Right renal cortex interstitium (tissue), 3 donors: ENCODE data around the gene RGR. TPM values are rescaled to one million over a fixed set of nuclear protein-coding genes. Genes with fewer than 3 reads are reported as not detected.

Experiments
- DNase-seq, 3 donors: peaks; one replicate each; pipeline ENCODE4 v3.0.0-alpha.2; 2013; ENCODE audit warnings: low read depth in 3 of 3, low spot score in 2 of 3
- polyA plus RNA-seq, 3 donors: library from polyadenylated mRNA; unstranded; fragments of 120-200 nt; gene quantifications; one replicate each; pipeline ENCODE4 v1.2.1, GENCODE V29; 2013; ENCODE audit not compliant: insufficient read length in 3 of 3

RGR gene
- polyA plus RNA-seq, 3 donors: not detected

- DNase-seq: no peak
Observed at GRCh38 chr10:84292502-84292901, 47.6 kb downstream of the RGR start.

DNA sequence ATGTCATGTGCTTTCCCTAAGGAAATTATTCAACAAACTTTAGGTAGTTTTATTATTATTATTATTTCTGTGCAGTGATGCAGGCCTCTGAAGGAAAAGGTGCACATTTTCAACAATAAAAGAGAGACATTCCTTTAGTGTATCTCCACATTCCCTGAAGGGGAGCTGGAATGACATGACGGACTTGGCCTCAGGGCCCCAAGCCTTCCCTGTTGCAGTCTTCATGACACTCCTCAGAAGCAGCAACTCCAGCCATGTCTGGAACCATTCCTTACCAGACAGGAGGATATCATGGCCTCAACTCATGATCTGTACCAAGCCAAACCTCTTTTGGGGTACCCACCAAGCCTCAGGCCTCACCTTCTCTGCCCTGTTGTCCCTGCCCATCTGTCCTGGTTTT is 48.3 kb downstream of the RGR start:
- DNase-seq: no peak

DNA sequence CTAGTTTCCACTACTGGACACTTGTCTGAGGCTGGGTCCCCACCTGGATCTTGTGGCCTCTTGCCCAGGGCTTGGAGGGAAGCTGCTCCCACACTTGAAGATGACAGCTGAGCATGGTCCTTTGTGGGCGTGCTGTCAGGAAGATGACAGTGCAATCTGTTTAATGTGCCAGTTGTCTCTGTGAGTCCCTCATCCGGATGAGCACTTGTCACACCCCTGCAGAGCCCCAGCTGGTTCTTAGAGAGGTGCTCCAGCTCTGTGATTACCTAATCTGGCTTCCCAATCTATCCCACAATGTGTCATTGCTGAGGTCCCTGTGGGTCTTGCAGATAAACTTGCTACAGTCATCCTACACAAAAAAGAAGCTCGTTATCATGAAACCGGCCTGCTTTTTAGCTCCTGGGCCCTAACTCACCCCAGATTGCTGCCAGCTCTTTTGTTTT is 48.7 kb downstream of the RGR start:
- no peak for DNase-seq

DNA sequence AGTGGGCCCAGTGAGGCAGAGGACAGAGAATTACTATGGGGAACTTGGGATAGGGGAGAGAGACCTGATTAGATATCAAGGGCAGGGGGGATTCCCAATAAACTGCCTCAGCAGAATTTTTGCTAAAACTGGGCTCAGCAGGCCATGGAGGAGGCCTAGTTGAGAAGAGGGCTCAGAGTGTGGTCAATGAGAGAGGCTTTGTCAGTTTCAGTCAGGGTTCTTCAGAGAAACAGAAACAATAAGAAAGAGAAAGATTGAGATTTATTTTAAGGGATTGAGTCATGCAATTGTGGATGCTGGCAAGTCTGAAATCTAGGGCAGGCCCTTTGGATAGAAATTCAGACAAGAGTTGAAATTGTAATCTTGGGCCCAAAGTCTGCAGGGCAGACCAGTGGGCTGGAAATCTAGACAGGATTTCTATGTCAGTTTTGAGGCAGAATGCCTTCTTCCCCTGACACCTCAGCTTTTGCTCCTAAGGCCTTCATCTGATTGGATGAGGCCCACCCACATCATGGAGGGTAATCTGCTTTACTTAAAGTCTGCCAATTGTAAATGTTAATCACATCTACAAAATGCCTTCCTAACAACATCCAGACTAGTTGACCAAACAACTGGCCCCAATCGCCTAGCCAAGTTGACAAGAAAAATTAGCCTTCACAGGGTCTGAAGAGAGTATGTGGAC is 50.1 kb downstream of the RGR start:
- DNase-seq: no peak

DNA sequence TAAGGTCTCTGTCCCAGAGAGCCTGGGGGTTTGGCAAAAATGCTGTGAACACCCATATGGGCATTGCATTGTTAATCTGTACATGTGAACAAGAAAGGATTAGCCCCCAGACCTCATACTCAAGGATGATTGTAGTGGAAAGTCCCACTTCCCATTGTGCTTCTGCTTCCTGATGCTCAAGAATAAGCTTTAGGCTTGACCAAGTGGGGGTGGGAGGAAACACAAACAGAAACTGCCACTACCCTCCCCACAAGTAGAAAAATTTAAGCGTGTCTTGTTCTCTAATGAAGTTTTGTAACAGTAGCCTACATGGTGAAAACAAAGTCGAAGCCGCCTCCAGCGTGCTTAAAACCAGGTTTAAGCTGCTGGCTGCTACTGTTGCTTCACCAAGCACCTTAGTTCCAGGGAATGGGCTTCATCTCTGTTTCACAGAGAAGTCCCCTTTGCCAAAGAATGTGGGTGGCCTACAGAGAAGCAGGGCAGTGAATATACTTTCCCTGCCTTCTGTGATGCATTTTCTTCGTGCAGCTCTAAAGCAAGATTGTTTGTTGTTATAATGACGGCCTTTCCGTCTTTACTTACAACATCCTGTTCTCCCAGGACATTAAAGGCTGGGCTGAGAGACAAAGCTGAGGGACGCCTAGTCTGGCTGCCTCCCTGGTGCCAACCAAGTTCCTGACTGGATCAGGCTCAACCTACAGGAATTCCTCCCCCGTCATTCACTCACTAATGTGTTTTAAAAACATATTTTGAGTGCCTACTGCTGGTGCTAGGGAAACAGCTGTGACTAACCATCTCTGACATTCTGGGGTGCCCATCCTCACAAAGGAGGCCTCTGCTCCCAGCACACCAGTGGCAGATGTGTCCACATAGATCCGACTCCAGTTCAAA is 51.5 kb downstream of the RGR start:
- no peak for DNase-seq

GRCh38 chr10:84298057-84298456 is 53.2 kb downstream of the RGR start:
- no peak for DNase-seq

GRCh38 chr10:84302223-84302622 is 57.4 kb downstream of the RGR start:
- no peak for DNase-seq

GRCh38 chr10:84306751-84307384 is 62.0 kb downstream of the RGR start:
- no peak for DNase-seq

DNA sequence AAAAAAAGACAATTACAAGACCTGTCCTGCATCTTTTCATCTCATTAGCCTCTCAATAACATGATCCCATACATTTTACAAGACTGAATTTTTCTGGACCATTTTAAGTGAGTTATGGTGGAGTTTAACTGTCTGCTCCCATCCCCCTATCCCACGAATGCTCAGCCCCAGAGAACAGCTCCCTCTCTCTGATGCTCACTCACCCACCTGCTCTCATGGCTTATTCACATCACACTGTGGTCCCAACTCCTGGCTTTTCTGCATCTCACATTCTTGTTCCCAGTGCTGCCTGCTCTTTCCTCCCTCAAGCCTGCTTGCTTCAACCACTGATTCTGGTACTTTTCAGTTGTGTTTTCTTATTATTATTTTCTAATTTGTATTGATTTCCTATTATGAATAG is 63.2 kb downstream of the RGR start:
- no peak for DNase-seq

- no peak for DNase-seq
Observed at GRCh38 chr10:84308481-84309304, 63.8 kb downstream of the RGR start.

Other genes starting within 250 kb of the RGR start
- 100 to 1,000 TPM; 186 to 196 (median 195) TPM for gene GHITM, start 105.5 kb upstream of the RGR start, polyA plus RNA-seq
- under 1 TPM in 2 of 3 donors, not detected in 1; 0.36 to 0.76 TPM for gene GPR15LG, start 71.3 kb upstream of the RGR start, polyA plus RNA-seq
- under 1 TPM; 0.53 to 0.72 (median 0.54) TPM for gene CDHR1, start 50.5 kb upstream of the RGR start, polyA plus RNA-seq
- not detected for gene LRIT2, start 19.5 kb upstream of the RGR start, polyA plus RNA-seq
- gene LRIT1, start 3.5 kb upstream of the RGR start, polyA plus RNA-seq: not detected
- 10 to 100 TPM; 30.9 to 34.3 (median 31.6) TPM for gene CCSER2, start 83.5 kb downstream of the RGR start, polyA plus RNA-seq